Left lung (tissue), 10 donors: ENCODE measurements around the gene CYGB. TPM values are rescaled to one million over a fixed set of nuclear protein-coding genes. Genes with fewer than 3 reads are reported as not detected.

Source experiments
- ATAC-seq: fragments of 200-7000 bp; cut with Tn5 transposase; one replicate; pipeline ENCODE4 v1.9.1; 2020; ENCODE audit warnings: moderate library complexity
- DNase-seq, 4 donors: peaks; one replicate each; pipeline ENCODE4 v3.0.0-alpha.2; 2013 to 2020
- H3K27ac ChIP-seq, 2 donors: fragments of 200-600 bp; sonication (generic) in 1 of 2; one replicate each; pipeline versions ENCODE4 v1.5.0 to v1.8.0; 2020 to 2021
- H3K27me3 ChIP-seq, 2 donors: fragments of 200-600 bp; sonication (generic) in 1 of 2; one replicate each; pipeline versions ENCODE4 v1.5.0 to v1.8.0; 2020 to 2021
- H3K36me3 ChIP-seq, 2 donors: fragments of 200-600 bp; sonication (generic) in 1 of 2; one replicate each; pipeline versions ENCODE4 v1.5.0 to v1.8.0; 2020 to 2021
- H3K4me1 ChIP-seq, 2 donors: fragments of 200-600 bp; one replicate each; pipeline ENCODE4 v1.8.0; 2021
- H3K4me3 ChIP-seq, 2 donors: fragments of 200-600 bp; sonication (generic) in 1 of 2; one replicate each; pipeline versions ENCODE4 v1.5.0 to v1.8.0; 2020 to 2021; ENCODE audit warnings: mild to moderate bottlenecking in 1 of 2
- H3K9me3 ChIP-seq, 2 donors: fragments of 200-600 bp; sonication (generic) in 1 of 2; one replicate each; pipeline versions ENCODE4 v1.5.0 to v1.8.0; 2020 to 2021
- CTCF ChIP-seq, 2 donors: fragments of 200-600 bp; sonication (generic) in 1 of 2; IDR thresholded peaks; one replicate each; pipeline versions ENCODE4 v1.5.0 to v1.8.0; 2021; ENCODE audit warnings: antibody characterized with exemption in 2 of 2
- intact Hi-C, 2 donors: fragments of 100-400 bp; cut with DNase I; formaldehyde crosslinking; loops; one replicate each; pipeline versions ENCODE4 v1.11.2 to v1.14.2; 2022
- polyA plus RNA-seq, 6 donors: library from polyadenylated mRNA; unstranded; fragments of 120-200 nt; gene quantifications; one replicate each; pipeline ENCODE4 v1.2.1, GENCODE V29; 2013; ENCODE audit not compliant: insufficient read length in 6 of 6
- total RNA-seq, 2 donors: library from RNA; stranded (reverse); fragmentation: NEBNext Ultra II Directional; extraction: Animal tissue kit (Norgen Biotek cat#: 25700); gene quantifications; one replicate each; pipeline ENCODE4 v1.2.1, GENCODE V29; 2021
- donor health status: DM: no; HTN: yes; CAD: no.
- donor health status: DM: no; HTN: no; CAD: no.

CYGB gene
- total and polyA plus RNA-seq, 8 donors: 10.2 to 37.1 (median 26.4) TPM

- Histone ChIP-seq H3K27ac (peak overlapping the region in 1 of 2 donors; percentile 97), H3K9me3 (no peaks in the 10 kb centered on the region), H3K4me1 (peaks cover 14 to 94% of the 10 kb centered on the region in 2 donors), H3K27me3 (no peaks in the 10 kb centered on the region), H3K4me3 (no peak overlapping the region), H3K36me3 (peaks cover 0 to 28% of the 10 kb centered on the region in 2 donors)
- no peak for DNase-seq
- TF ChIP-seq CTCF (IDR thresholded peaks at IDR 0.05): no peak
- no peak for ATAC-seq
- intact Hi-C loops: no loop called here
Observed at GRCh38 chr17:76490112-76490710, 47.3 kb downstream of the CYGB start.

GRCh38 chr17:76487451-76488192, 49.9 kb downstream of the CYGB start:
- Histone ChIP-seq H3K4me1 (peaks cover 0 to 92% of the 10 kb centered on the region in 2 donors), H3K9me3 (no peaks in the 10 kb centered on the region), H3K27ac (no peak overlapping the region), H3K36me3 (peaks cover 0 to 20% of the 10 kb centered on the region in 2 donors), H3K4me3 (no peak overlapping the region), H3K27me3 (no peaks in the 10 kb centered on the region)
- intact Hi-C loops: no loop called here
- no peak for DNase-seq
- TF ChIP-seq CTCF (IDR thresholded peaks at IDR 0.05): no peak
- no peak for ATAC-seq

- peak; percentile 15 for ATAC-seq
- no peaks in the 10 kb centered on the region for H3K9me3 ChIP-seq
- H3K4me1 ChIP-seq: peaks cover 0 to 88% of the 10 kb centered on the region in 2 donors
- intact Hi-C loops: no loop called here
- peak overlapping the region in 1 of 2 donors; percentile 70 for H3K27ac ChIP-seq
- no peaks in the 10 kb centered on the region for H3K27me3 ChIP-seq
- no peak for DNase-seq
- no peak overlapping the region for H3K4me3 ChIP-seq
- H3K36me3 ChIP-seq: peaks cover 0 to 31% of the 10 kb centered on the region in 2 donors
- no peak for TF ChIP-seq CTCF (IDR thresholded peaks at IDR 0.05)
Observed at GRCh38 chr17:76485569-76485968, 51.9 kb downstream of the CYGB start.

- Histone ChIP-seq H3K27me3 (no peaks in the 10 kb centered on the region), H3K36me3 (peaks cover 0 to 43% of the 10 kb centered on the region in 2 donors), H3K27ac (peak overlapping the region in 1 of 2 donors; percentile 70), H3K9me3 (no peaks in the 10 kb centered on the region), H3K4me3 (no peak overlapping the region), H3K4me1 (peaks cover 0 to 81% of the 10 kb centered on the region in 2 donors)
- intact Hi-C loops: no loop called here
- ATAC-seq: no peak
- DNase-seq: no peak
- TF ChIP-seq CTCF (IDR thresholded peaks at IDR 0.05): no peak
Observed at GRCh38 chr17:76484228-76484725, 53.2 kb downstream of the CYGB start.

GRCh38 chr17:76481071-76481655, 56.3 kb downstream of the CYGB start:
- DNase-seq: no peak
- Histone ChIP-seq H3K36me3 (peaks cover 0 to 55% of the 10 kb centered on the region in 2 donors), H3K27ac (peak overlapping the region in 1 of 2 donors; percentile 23), H3K4me1 (peaks cover 0 to 55% of the 10 kb centered on the region in 2 donors), H3K9me3 (no peaks in the 10 kb centered on the region), H3K27me3 (no peaks in the 10 kb centered on the region), H3K4me3 (no peak overlapping the region)
- intact Hi-C loops: no loop called here
- peak; percentile 6 for ATAC-seq
- TF ChIP-seq CTCF (IDR thresholded peaks at IDR 0.05): no peak
